ENCODE measurements around the gene TEX14.

DNA sequence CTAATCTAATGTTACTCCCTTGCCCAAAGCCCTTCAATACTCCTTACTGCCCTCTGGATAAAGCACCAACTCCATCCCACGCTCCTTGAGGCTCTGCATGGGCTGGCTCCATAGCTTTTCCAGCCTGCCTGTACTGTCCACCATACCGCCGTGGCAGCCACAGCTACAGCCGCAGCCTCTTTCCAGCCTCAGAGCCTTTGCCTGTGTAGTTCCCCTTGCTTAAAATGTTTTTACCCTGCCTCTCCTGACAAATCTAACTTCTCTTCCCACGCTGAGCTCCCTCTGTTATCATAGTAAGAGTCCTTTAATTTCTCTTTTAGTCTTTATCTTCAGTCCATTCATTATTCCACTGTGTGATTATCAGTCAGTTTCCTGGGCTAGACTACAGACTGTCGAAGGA, 22.0 kb downstream of the TEX14 start:
- TF ChIP-seq, protein P1, sequence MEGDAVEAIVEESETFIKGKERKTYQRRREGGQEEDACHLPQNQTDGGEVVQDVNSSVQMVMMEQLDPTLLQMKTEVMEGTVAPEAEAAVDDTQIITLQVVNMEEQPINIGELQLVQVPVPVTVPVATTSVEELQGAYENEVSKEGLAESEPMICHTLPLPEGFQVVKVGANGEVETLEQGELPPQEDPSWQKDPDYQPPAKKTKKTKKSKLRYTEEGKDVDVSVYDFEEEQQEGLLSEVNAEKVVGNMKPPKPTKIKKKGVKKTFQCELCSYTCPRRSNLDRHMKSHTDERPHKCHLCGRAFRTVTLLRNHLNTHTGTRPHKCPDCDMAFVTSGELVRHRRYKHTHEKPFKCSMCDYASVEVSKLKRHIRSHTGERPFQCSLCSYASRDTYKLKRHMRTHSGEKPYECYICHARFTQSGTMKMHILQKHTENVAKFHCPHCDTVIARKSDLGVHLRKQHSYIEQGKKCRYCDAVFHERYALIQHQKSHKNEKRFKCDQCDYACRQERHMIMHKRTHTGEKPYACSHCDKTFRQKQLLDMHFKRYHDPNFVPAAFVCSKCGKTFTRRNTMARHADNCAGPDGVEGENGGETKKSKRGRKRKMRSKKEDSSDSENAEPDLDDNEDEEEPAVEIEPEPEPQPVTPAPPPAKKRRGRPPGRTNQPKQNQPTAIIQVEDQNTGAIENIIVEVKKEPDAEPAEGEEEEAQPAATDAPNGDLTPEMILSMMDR (IDR thresholded peaks at IDR 0.05), result no peak
- no peak for TF ChIP-seq POLR2A (IDR thresholded peaks at IDR 0.05)

Measured in ovary (tissue), 3 donors.